Effector CD8-positive, alpha-beta T cell (primary cell): ENCODE results near the gene PITPNM1.
"Not testable (repeated sequence)": the region's sequence is repeated elsewhere in the genome, so short reads cannot be mapped to it uniquely, and the experiment has no call there.

ENCODE experiments used
- DNase-seq: peaks from one replicate; lab custom pipeline; 2025; lab: John Stamatoyannopoulos, UW
- total RNA-seq, 4 experiments: gene quantifications; one replicate each; lab custom pipeline; 2026; lab: John Stamatoyannopoulos, UW

PITPNM1 gene
- total RNA-seq: 142 to 205 (median 174) reads per million in 4 experiments

GRCh38 chr11:67504950-67505581 lies at the start of gene PITPNM1:
Gene PITPNM1, minus strand, starts transcription at chr11:67505363. Its CDS starts 1,183 bp downstream, at chr11:67504180.
- peak; percentile 49 for DNase-seq

GRCh38 chr11:67551697-67552096 lies 46.5 kb upstream of the PITPNM1 start:
- not testable (repeated sequence) for DNase-seq

DNA sequence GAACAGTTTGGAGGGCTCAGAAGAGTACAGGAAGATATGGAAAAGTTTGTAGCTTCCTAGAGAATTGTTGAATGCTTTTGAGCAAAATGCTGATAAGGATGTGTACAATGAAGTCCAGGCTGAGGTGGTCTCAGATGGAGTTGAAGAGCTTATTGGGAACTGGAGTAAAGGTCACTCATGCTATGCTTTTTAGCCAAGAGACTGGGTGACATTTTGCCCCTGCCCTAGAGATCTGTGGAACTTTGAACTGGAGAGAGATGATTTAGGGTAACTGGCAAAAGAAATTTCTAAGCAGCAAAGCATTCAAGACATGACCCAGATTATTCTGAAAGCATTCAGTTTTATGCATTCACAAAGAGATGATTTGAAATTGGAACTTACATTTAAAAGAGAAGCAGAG lies 46.0 kb upstream of the PITPNM1 start:
- DNase-seq: no peak

DNA sequence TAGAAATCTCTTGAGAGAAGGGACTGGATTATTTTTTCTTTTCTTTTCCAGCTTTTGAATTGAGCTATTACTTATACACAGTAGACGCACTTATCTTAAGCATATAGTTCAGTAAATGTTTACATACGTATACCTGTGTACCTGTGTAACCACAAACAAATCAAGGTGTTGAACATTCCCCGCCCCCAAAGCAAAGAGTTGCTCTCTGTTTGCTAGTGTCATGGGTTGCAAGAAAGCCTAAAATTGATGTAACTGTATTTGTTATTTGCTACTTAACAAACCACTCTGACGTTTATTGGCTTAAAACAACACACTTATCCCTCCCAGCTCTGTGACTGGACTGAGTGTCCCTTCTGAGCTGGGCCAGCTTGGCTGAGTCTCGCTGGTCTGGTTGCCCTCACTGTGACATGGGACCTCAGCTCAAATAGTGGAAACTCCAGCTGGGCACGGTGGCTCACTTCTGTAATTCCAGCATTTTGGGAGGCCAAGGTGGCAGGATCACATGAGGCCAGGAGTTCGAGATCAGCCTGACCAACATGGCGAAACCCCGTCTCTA lies 43.5 kb upstream of the PITPNM1 start:
- DNase-seq: no peak

DNA sequence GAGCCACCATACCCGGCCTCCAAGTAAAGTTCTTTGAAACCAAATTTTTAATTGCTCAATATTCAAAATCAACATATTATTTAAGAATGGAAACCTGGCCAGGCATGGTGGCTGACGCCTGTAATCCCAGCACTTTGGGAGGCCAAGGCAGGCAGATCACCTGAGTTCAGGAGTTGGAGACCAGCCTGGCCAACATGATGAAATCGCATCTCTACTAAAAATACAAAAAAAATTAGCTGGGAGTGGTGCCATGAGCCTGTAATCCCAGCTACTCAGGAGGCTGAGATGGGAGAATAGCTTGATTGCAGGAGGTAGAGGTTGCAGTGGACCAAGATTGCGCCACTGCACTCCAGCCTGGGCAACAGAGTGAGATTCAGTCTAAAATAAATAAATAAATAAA lies 42.9 kb upstream of the PITPNM1 start:
- DNase-seq: not testable (repeated sequence)

DNA sequence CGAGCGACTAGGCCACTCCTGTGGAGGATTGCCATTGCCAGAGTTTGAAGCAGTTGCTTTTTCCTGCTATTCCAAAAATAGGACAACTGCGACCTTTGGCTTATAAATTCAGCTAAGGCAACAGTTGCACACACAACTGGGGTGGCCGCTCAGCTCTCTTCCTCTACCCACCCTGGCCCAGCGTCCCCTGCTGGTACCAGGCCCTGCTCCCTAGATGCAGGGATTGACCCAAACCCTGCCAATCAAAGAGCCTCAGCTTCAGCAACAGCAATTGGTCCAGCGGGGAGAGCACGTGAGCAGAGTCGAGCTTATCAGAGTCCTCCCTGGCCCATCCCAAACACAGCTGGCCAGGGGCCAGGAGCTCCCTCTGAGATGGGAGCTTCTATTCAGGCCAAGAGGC lies 40.1 kb upstream of the PITPNM1 start:
- no peak for DNase-seq

GRCh38 chr11:67544616-67545242 lies 39.6 kb upstream of the PITPNM1 start:
- no peak for DNase-seq

DNA sequence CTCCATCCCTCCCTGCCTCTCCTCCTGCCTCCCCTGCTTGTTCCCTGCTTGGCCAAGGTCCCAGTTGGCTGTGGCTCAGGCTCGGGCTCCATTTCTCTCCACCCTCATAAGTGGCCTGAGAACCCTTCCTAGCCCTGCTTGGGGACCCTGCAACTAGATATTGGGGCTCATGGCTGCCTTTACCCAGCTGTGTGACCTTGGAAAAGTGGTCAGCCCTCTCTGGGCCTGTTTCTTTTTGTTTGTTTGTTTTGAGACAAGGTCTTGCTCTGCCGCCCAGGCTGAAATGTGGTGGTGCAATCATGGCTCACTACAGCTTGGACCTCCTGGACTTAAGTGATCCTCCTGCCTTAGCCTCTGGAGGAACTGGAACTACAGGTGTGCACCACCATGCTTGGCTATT lies 38.4 kb upstream of the PITPNM1 start:
- no peak for DNase-seq

GRCh38 chr11:67542971-67543370 lies 37.8 kb upstream of the PITPNM1 start:
- DNase-seq: no peak

- DNase-seq: no peak
Observed at GRCh38 chr11:67542169-67542568, 37.0 kb upstream of the PITPNM1 start.

DNA sequence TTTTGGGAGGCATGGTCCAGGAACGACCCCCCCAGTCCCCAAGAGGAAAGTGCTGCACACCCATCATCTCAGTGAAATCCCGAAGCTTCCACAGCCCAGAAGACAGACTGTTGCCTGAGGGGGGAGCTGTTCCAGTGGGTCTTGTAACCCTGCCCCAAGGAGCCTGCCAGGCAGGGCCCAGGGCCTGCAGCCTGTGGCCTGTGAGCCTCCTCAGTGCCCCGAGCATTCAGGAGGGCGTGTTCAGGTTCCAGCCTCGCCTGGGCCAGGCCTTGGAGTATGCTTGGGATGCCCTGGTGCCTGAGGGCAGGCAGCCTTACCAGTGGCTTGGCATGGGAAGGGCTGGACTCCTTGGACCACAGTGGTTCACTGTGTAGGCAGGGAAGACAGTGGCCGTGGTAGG lies 36.0 kb upstream of the PITPNM1 start:
- DNase-seq: no peak

DNA sequence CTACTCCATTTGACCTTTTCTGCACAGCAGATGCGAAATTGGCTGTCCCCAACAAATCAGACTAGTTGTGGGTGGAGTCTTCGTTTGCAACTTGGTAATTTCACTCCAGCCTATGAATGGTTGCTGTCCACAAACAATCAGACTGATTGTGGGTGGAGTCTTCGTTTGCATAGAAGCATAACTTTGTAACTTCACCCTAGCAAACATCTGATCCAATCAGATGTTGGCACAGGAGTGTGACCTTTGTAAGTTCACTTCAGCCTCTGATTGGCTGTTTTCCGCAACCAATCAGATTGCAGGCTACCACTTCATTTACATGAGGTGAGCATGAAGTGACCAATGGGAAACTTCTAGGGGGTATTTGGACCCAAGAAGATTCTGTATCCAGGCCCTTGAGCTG lies 34.4 kb upstream of the PITPNM1 start:
- no peak for DNase-seq

DNA sequence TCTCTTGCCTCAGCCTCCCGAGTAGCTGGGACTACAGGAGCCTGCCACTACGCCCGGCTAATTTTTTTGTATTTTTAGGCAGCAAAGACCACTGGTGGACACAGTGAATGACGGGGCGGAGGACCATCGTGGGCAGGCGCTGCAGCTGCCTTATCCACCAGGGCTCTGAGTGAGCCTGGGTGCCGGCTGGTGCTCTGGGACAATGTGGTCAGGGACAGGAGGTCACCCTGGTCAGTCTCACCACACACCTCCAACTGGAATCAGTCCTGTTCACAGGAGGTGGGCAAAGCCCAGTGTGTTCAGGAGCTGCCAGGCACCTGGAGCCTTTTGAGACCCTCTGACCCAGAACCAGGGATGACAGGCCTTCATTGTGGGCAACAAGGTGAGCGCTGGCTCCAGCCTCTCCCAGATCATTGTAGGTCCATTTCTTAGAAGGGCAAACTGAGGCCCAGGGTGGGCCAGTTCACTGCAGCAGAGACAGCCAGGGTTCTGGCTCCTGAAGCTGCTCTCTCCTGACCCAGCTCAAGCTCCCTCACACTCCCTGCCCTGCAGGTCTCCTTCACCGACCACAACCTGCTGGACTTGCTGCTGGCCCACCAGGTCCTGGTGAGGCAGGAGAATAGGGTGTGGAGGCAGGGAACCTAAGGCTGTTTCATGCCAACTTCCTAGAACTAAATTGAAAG lies 33.8 kb upstream of the PITPNM1 start:
- DNase-seq: no peak

DNA sequence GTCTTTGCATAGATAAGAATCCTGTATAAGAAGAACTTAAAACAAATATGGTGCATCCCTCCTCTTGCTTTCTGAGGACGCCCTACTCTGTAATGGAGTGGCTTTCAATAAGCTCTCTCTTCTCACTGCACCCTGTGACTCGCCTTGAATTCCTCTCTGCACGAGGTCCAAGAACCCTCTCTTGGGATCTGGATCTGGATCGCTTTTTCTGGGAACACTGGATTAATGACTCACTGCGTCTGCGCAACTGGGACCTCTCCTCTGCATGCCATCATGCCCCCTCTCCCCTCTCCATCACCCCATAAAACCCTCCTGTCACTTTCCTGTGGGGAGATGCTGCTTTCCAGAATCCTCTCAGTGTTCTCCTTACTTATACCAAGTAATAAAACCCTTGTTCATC lies 33.1 kb upstream of the PITPNM1 start:
- DNase-seq: no peak

GRCh38 chr11:67535561-67535960 lies 30.4 kb upstream of the PITPNM1 start:
- no peak for DNase-seq

DNA sequence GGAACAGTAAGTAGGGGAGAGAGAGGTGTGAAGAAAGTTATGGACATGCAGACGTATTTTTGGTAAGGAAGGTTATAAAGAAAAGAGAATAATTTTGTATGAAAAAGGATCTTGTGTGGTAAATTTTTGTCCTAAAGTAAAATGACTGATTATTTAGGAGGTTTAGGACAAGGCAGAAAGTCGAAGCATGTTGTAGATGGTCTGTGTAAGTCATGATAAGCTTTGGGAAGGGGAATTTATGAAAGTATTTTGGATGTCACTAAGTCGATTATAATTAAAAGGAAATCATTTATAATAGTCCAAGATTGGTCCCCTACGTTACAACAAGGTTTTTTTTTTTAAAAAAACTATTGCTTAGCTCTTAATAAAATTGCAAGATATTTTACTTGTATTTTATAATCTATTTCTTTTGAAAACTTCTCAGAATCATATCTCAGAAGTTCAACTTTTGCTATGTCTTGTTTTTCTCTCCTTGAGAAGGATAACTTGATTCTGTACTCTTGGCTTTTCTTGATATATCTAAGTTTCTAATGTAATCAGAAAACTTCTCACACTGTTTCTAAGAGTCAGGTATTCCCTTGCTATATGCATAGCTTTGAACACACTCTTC lies 29.0 kb upstream of the PITPNM1 start:
- no peak for DNase-seq

- DNase-seq: no peak
Observed at GRCh38 chr11:67532889-67533288, 27.7 kb upstream of the PITPNM1 start.

DNA sequence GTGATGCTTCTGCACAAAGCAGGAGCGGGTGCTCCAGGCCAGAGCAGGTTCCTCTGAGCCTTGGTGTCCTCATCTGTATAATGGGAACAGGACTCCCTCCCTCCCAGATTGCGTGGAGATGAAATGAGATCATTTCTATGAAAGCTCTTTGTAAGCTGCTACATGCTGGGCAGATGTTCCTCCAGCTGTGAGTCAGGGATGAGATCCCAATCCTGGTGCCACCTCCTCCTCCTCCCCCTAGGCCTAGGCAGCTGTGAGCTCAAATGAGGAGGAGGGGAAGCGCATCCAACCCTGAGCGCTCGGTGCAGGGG lies 25.1 kb upstream of the PITPNM1 start:
- no peak for DNase-seq

DNA sequence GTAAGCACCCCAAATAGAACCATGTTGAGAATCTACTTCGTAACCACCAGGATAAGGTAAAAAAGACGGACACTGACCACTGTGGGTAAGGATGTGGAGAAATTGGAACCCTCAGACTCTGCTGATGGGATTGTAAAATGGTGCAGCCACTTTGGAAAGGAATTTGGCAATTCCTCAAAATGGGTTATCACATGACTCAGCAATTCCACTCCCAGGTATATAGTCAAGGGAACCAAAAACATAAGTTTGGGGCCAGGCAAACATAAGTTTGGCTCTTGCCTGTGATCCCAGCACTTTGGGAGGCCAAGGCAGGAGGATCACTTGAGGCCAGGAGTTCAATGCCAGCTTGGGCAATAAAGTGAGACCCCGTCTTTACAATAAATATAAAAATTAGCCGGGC lies 23.2 kb upstream of the PITPNM1 start:
- no peak for DNase-seq

GRCh38 chr11:67525275-67525976 lies 20.3 kb upstream of the PITPNM1 start:
- no peak for DNase-seq

- no peak for DNase-seq
Observed at GRCh38 chr11:67524480-67524808, 19.3 kb upstream of the PITPNM1 start.
